ENCODE measurements around the gene MCF2L.
A peak's percentile ranks its signal among the peaks of the same experiment; 100 is the strongest.
"Not testable (repeated sequence)": the region's sequence is repeated elsewhere in the genome, so short reads cannot be mapped to it uniquely, and the experiment has no call there.

The MCF2L gene

GRCh38 chr13:113050734-113051431 lies 81.9 kb downstream of the MCF2L start:
- DNase-seq (ENCODE audit: low read depth): no peak

- DNase-seq (ENCODE audit: low read depth): no peak
Observed at GRCh38 chr13:113051641-113052040, 82.6 kb downstream of the MCF2L start.

GRCh38 chr13:113052206-113052605 lies 83.2 kb downstream of the MCF2L start:
- no peak for DNase-seq (ENCODE audit: low read depth)

DNA sequence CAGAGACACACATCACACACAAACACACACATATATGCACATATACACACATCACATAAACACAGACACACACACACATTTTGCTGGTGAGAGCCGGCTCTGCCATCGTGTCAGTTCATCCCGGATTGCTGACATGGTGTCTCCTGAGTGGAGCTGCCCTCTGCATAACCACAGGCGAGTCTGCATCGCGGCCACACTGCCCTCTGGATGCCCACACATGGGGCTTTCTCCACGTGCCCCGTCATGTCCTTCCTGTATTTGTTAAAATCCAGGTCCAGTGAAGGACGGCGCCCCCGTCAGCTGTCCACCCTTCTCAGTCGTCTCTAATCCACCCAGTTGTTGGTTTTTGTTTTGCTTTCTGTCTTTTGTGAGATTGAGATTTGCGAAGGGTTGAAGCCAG lies 84.0 kb downstream of the MCF2L start:
- no peak for DNase-seq (ENCODE audit: low read depth)

- DNase-seq (ENCODE audit: low read depth): no peak
Observed at GRCh38 chr13:113053376-113053775, 84.4 kb downstream of the MCF2L start.

- DNase-seq (ENCODE audit: low read depth): no peak
Observed at GRCh38 chr13:113053801-113054604, 85.0 kb downstream of the MCF2L start.

DNA sequence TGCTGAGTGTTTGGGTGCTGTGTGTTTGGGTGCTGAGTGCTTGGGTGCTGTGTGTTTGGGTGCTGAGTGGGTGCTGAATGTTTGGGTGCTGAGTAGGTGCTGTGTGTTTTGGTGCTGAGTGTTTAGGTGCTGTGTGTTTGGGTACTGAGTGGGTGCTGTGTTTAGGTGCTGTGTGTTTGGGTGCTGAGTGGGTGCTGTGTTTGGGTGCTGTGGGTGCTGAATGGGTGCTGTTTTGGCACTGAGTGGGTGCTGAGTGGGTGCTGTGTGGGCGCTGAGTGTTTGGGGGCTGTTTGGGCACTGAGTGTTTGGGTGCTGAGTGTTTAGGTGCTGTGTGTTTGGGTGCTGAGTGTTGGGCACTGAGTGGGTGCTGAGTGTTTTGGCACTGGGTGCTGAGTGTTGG lies 88.1 kb downstream of the MCF2L start:
- no peak for DNase-seq (ENCODE audit: low read depth)

DNA sequence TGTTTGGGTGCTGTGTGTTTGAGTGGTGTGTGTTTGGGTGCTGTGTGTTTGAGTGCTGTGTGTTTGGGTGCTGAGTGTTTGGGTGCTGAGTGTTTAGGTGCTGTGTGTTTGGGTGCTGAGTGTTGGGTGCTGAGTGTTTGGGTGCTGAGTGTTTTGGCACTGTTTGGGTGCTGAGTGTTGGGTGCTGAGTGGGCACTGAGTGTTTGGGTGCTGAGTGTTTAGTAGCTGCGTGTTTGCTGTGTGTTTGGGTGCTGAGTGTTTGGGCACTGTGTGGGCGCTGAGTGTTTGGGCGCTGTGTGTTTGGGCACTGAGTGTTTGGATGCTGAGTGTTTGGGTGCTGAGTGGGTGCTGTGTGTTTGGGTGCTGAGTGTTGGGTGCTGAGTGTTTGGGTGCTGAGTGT lies 88.5 kb downstream of the MCF2L start:
- DNase-seq (ENCODE audit: low read depth): not testable (repeated sequence)

DNA sequence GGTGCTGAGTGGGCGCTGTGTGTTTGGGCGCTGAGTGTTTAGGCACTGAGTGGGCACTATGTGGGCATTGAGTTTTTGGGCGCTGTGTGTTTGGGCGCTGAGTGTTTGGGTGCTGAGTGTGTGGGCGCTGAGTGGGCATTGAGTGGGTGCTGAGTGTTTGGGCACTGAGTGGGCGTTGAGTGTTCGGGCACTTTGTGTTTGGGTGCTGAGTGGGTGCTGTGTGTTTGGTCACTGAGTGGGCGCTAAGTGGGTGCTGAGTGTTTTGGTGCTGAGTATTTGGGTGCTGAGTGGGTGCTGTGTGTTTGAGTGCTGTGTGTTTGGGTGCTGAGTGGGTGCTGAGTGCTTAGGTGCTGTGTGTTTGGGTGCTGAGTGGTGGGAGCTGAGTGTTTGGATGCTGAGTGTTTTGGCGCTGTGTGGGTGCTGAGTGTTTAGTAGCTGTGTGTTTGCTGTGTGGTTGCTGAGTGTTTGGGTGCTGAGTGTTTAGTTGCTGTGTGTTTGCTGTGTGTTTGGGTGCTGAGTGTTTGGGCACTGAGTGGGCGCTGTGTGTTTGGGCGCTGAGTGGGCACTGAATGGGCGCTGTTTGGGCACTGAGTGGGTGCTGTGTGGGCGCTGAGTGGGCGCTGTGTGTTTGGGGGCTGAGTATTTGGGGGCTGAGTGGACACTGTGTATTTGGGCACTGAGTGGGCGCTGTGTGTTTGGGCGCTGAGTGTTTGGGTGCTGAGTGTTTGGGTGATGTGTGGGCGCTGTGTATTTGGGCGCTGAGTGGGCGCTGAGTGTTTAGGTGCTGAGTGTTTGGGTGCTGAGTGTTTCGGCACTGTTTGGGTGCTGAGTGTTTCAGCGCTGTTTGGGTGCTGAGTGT lies 89.3 kb downstream of the MCF2L start:
- no peak for DNase-seq (ENCODE audit: low read depth)

DNA sequence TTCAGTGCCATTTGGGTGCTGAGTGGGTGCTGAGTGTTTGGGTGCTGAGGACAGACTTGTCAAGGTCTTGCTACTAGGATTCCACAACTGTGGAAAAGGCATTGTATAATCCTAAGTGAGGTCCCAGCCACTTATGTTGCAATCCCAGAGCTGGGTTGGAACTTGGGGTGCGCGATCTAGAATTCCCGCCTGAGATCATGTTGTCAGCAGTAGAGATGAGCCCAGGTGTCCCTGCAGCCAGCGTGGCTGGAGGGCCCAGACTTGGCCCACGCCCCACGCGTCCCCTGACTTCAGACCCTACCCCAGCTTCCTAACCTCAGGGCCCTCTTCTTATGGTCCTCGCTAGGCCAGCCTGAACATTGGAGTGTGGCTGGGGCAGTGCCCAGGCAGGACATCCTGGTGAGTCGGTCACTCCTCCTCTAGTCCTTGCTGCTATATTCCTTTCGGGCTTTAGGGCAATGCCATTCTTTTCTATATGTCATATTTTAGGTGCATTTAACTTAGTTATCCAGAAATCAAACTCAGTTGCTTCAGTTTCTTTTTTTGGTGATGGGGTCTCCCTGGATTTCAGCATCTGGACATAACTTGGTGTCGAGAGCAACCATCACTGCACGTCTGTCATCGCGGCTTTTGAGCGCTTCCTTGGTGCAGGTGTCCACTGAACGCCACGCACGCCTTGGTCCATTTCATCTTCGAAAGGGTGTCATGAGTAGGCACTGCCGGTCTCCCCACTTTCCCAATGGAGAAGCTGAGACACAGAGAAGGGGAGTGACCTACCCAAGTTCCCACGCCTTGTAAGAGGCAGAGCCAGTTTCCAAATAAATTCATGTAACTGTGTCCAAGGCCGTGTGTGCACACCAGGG lies 90.2 kb downstream of the MCF2L start:
- DNase-seq (ENCODE audit: low read depth): no peak

GRCh38 chr13:113059891-113060290 lies 90.9 kb downstream of the MCF2L start:
- no peak for DNase-seq (ENCODE audit: low read depth)

GRCh38 chr13:113060557-113061270 lies 91.7 kb downstream of the MCF2L start:
- no peak for DNase-seq (ENCODE audit: low read depth)

DNA sequence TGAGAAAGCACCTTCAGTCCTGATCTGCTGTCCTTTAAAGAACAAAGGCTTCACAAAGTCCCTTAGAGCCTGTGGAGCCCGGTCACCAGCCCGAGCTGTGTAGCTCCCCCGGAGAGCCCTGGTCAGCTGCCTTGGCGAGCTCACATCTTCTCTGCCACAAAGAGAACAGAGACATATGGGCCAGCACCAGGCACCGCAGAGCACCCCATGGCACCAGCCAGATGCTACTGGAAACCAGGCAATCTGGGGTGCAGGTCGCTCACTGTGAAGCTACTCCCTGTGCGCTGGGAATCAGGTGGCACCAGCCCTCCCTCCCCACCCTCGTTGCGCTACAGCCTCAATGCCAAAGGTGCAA lies 92.2 kb downstream of the MCF2L start:
- no peak for DNase-seq (ENCODE audit: low read depth)

DNA sequence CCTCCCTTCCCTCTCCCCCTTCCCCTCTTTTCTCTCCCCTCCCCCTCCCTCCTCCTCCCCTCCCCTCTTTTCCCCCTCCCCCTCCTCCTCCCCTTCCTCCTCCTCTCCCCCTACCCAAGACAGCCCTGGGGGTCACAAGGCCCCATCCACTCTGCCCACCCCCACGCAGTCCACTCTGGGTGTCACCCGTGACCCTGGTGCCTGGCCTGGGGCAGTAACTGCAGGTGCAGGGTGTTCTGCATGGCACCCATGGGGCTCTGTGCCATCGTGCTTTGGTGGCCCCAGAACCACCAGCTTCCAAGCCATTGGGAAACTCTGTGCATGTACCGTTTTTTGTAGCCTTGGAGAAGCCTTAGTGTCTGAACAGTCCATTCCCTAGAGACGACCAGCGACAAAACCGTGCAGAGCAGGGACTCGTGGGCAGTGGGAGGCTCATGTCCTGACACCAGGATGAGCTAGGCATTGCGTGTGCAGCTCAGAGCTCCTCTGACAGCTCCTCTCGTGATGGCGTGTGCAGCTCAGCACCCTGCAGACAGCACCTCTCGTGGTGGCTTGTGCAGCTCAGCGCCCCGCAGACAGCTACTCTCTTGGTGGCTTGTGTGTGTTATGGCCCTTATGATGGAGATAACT lies 92.9 kb downstream of the MCF2L start:
- DNase-seq (ENCODE audit: low read depth): no peak

- no peak for DNase-seq (ENCODE audit: low read depth)
Observed at GRCh38 chr13:113062691-113063090, 93.7 kb downstream of the MCF2L start.

GRCh38 chr13:113063091-113063491 lies 94.1 kb downstream of the MCF2L start:
- DNase-seq (ENCODE audit: low read depth): no peak

DNA sequence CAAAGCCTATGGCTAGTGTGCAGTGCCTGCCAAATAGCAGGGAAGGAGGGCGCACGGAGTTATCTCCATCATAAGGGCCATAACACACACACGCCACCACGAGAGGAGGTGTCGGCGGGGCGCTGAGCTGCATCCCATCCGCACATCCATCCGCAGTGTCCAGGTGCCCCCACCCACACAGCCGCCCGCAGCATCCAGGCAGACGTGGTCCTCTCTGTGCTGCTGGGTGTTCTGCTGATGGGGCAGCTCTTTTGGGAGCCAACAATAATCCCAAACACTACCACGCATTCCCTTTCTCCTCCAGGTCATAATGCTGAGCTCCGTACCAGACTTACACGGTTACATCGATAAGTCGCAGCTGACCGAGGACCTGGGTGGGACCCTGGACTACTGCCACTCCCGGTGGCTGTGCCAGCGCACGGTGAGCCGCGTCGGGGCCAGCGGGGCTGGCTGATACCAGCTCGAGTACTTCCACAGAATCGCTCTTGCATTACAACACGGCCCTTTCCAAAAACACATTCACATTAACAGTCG lies 95.1 kb downstream of the MCF2L start:
- no peak for DNase-seq (ENCODE audit: low read depth)

DNA sequence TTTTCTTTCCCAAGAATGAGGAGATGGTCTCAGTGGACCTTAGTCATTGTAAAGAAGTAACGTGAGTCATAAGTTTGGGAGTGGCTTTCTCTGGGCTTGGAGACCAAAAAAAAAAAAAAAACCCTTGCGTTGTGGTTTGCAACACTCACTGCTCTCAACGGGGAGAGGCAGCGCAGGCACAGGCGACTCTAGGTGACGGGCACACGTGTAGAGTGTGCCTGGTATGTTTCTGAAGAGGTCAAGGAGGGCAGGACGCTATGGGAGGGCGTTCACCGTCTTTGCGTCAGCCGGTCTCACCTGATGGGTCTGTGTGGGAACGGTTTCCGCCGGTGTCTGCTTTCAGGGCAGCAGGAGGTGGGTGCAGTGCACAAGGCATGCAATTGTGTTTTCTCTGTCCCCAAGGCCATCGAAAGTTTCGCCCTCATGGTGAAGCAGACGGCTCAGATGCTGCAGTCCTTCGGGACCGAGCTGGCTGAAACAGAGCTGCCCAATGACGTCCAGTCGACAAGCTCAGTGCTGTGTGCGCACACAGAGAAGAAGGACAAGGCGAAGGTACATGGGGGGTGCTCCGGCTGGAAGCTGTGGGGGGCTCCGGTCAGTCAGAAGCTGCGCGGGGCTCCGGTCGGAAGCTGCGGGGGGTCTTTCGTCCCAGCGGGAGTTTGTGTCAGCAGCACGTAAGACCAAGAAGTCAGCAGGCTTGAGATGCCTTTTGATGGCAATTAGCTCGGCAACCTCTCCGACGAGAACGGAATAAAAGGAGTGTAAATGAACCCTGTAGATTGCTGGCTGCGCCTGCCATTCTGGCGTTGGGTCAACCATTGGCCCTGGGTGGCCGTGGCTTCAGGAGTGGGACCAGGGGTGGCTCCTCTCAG lies 95.8 kb downstream of the MCF2L start:
- DNase-seq (ENCODE audit: low read depth): peak; percentile 4

GRCh38 chr13:113065406-113066141 lies 96.6 kb downstream of the MCF2L start:
- no peak for DNase-seq (ENCODE audit: low read depth)

Measured in non-pigmented ciliary epithelial cell (primary cell).